C1 segment of cervical spinal cord (tissue), 14 donors: ENCODE measurements around the gene SLC38A3.

Experiments used
- DNase-seq, 14 donors: peaks; one replicate each; lab custom pipeline; 2025; lab: John Stamatoyannopoulos, UW

The SLC38A3 gene

GRCh38 chr3:50192124-50192523, 12.9 kb upstream of the SLC38A3 start:
- DNase-seq, result no peak

GRCh38 chr3:50192689-50193141, 12.4 kb upstream of the SLC38A3 start:
- peak in 10 of 14 donors; percentile 10 to 67 (median 33) for DNase-seq

- DNase-seq, result no peak
These were observed 11.8 kb upstream of the SLC38A3 start for GRCh38 chr3:50193286-50193685.

- DNase-seq, result no peak
These were observed 11.3 kb upstream of the SLC38A3 start for GRCh38 chr3:50193746-50194127.

GRCh38 chr3:50194128-50194902, 10.8 kb upstream of the SLC38A3 start:
- DNase-seq, result peak in 12 of 14 donors; percentile 9 to 80 (median 43)

- no peak for DNase-seq
These were observed 10.1 kb upstream of the SLC38A3 start for GRCh38 chr3:50194903-50195500.

GRCh38 chr3:50195501-50196252, 9.4 kb upstream of the SLC38A3 start:
- no peak for DNase-seq

- no peak for DNase-seq
These were observed 8.7 kb upstream of the SLC38A3 start for GRCh38 chr3:50196253-50196801.

- DNase-seq, result no peak
These were observed 3.3 kb upstream of the SLC38A3 start for GRCh38 chr3:50201573-50202315.

GRCh38 chr3:50202353-50203112, 2.5 kb upstream of the SLC38A3 start:
- DNase-seq, result no peak

GRCh38 chr3:50203113-50203808, 1.8 kb upstream of the SLC38A3 start:
- no peak for DNase-seq

GRCh38 chr3:50203809-50204803, 965 bp upstream of the SLC38A3 start:
- DNase-seq, result no peak

GRCh38 chr3:50205413-50206276, 574 bp downstream of the SLC38A3 start:
- peak in 6 of 14 donors; percentile 11 to 53 (median 44) for DNase-seq

- DNase-seq, result no peak
These were observed 2.4 kb downstream of the SLC38A3 start for GRCh38 chr3:50207359-50208042.

GRCh38 chr3:50208677-50209344, 3.7 kb downstream of the SLC38A3 start:
- peak in 1 of 14 donors; percentile 37 for DNase-seq

GRCh38 chr3:50210176-50210509, 5.1 kb downstream of the SLC38A3 start:
- DNase-seq, result no peak
